Prostate gland (tissue), 2 donors: ENCODE measurements around the gene NCOR2. TPM values are rescaled to one million over a fixed set of nuclear protein-coding genes. Genes with fewer than 3 reads are reported as not detected.
A peak's percentile ranks its signal among the peaks of the same experiment; 100 is the strongest.

Experiments
- DNase-seq: peaks from one replicate; pipeline ENCODE4 v3.0.0-alpha.2; 2019; ENCODE audit warnings: low spot score
- H3K27ac ChIP-seq, 2 donors: fragments of 200-600 bp; sonication (generic); 2 replicates each; pipeline ENCODE4 v1.5.1; 2017 to 2019
- H3K27me3 ChIP-seq: fragments of 200-600 bp; sonication (generic); replicated peaks from 2 replicates; pipeline ENCODE4 v1.5.1; 2019; ENCODE audit not compliant: insufficient read depth
- H3K36me3 ChIP-seq, 2 donors: fragments of 200-600 bp; sonication (generic); 1 replicate in 1 of 2; 2 replicates in 1 of 2; pipeline versions ENCODE4 v1.5.1 to v1.8.1; 2017 to 2019
- H3K4me1 ChIP-seq: fragments of 200-600 bp; sonication (generic); replicated peaks from 2 replicates; pipeline ENCODE4 v1.5.1; 2019
- H3K4me3 ChIP-seq, 2 donors: fragments of 200-600 bp; sonication (generic); 2 replicates each; pipeline ENCODE4 v1.5.1; 2017 to 2019
- H3K9me3 ChIP-seq: fragments of 200-600 bp; sonication (generic); 2 replicates; pipeline ENCODE4 v1.5.1; 2017
- POLR2A ChIP-seq: fragments of 450-650 bp; IDR thresholded peaks from one replicate; pipeline ENCODE4 v1.6.1; 2016; ENCODE audit warnings: antibody characterized with exemption, mild to moderate bottlenecking
- POLR2AphosphoS5 ChIP-seq: sonication (generic); formaldehyde crosslinking; IDR thresholded peaks from one replicate; pipeline ENCODE4 v1.6.1; 2017; ENCODE audit warnings: antibody characterized with exemption
- WGBS: methylation state at CpG from one replicate; pipeline ENCODE4 v1.1.5; 2018; 5-methylcytosine and 5-hydroxymethylcytosine counted together
- intact Hi-C: fragments of 100-400 bp; cut with DNase I; formaldehyde crosslinking; loops from one replicate; pipeline ENCODE4 v1.14.2; 2022
- total RNA-seq, 2 donors: library from RNA; depleted of rRNA; stranded (reverse); fragments of >200 nt; gene quantifications; one replicate each; pipeline ENCODE4 v1.1.0, GENCODE V29; 2016
- TF ChIP-seq, protein P1 (sequence below), 4 experiments: fragments of 200-600 bp in 2 of 4; fragments of 450-650 bp in 2 of 4; sonication (generic) in 2 of 4; IDR thresholded peaks; 1 replicate in 3 of 4; 2 replicates in 1 of 4; pipeline ENCODE4 v1.5.1; 2016 to 2019; ENCODE audit warnings: antibody characterized with exemption in 4 of 4, mild to moderate bottlenecking in 2 of 4, moderate library complexity in 2 of 4

NCOR2 gene
- total RNA-seq, 2 donors from 2014 or later: 184 to 306 TPM

- peaks cover 33% of the 10 kb centered on the region for H3K4me1 ChIP-seq
- intact Hi-C loops: no loop called here
- H3K4me3 ChIP-seq: no peak overlapping the region
- no peaks in the 10 kb centered on the region for H3K27me3 ChIP-seq
- WGBS: 46% methylated on average over 10 of the region's 10 CpGs
- no peaks in the 10 kb centered on the region for H3K9me3 ChIP-seq
- TF ChIP-seq, protein P1, sequence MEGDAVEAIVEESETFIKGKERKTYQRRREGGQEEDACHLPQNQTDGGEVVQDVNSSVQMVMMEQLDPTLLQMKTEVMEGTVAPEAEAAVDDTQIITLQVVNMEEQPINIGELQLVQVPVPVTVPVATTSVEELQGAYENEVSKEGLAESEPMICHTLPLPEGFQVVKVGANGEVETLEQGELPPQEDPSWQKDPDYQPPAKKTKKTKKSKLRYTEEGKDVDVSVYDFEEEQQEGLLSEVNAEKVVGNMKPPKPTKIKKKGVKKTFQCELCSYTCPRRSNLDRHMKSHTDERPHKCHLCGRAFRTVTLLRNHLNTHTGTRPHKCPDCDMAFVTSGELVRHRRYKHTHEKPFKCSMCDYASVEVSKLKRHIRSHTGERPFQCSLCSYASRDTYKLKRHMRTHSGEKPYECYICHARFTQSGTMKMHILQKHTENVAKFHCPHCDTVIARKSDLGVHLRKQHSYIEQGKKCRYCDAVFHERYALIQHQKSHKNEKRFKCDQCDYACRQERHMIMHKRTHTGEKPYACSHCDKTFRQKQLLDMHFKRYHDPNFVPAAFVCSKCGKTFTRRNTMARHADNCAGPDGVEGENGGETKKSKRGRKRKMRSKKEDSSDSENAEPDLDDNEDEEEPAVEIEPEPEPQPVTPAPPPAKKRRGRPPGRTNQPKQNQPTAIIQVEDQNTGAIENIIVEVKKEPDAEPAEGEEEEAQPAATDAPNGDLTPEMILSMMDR (IDR thresholded peaks at IDR 0.05): no peak
- no peak for TF ChIP-seq POLR2AphosphoS5
- TF ChIP-seq POLR2A: no peak
- no peak for DNase-seq
- no peaks in the 10 kb centered on the region for H3K36me3 ChIP-seq
- H3K27ac ChIP-seq: peak overlapping the region; percentile 90 to 94
Observed at GRCh38 chr12:124520907-124521306, 46.5 kb downstream of the NCOR2 start.

GRCh38 chr12:124520265-124520701, 47.1 kb downstream of the NCOR2 start:
- peak overlapping the region; percentile 90 to 94 for H3K27ac ChIP-seq
- peaks cover 34% of the 10 kb centered on the region for H3K4me1 ChIP-seq
- intact Hi-C loops: no loop called here

DNA sequence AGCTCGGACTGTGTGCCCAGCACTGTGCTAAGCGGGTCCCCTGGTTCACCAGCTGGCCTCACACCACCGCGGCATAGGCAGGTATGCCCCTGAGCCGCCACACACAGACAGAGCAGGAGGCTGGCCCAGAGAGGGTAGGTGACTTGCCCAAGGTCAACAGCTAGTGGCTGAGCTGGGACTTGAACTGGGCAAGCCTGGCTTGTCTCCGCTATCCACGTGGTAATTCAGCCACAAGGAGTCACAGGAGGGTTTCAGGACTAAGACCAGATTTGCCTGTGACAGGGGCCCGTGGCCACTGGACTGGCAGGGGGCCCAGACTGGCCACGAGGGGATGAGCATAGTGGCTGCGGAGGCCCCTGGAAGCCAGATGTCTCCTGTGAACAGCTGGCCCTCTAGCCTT, 47.7 kb downstream of the NCOR2 start:
- WGBS: 31% methylated on average over 10 of the region's 10 CpGs
- TF ChIP-seq POLR2A: no peak
- TF ChIP-seq, protein P1 (IDR thresholded peaks at IDR 0.05): no peak
- TF ChIP-seq POLR2AphosphoS5: no peak
- no peak for DNase-seq
- H3K27ac ChIP-seq: peak overlapping the region; percentile 90 to 94
- peaks cover 34% of the 10 kb centered on the region for H3K4me1 ChIP-seq
- no peaks in the 10 kb centered on the region for H3K9me3 ChIP-seq
- no peaks in the 10 kb centered on the region for H3K36me3 ChIP-seq
- H3K4me3 ChIP-seq: no peak overlapping the region
- H3K27me3 ChIP-seq: no peaks in the 10 kb centered on the region
- intact Hi-C loops: loop anchor here (5.0 to 10.0 kb wide), 2 partner anchors 48 to 225 kb away; partner anchors contain the start of gene NCOR2

More at GRCh38 chr12:124520265-124520701, 47.1 kb downstream of the NCOR2 start:
- TF ChIP-seq POLR2A (peak; percentile 24), POLR2AphosphoS5 (peak; percentile 93)
- TF ChIP-seq, protein P1 (IDR thresholded peaks at IDR 0.05): no peak
- H3K36me3 ChIP-seq: no peaks in the 10 kb centered on the region
- 13% methylated on average over 14 of the region's 14 CpGs for WGBS
- H3K9me3 ChIP-seq: no peaks in the 10 kb centered on the region
- H3K27me3 ChIP-seq: no peaks in the 10 kb centered on the region
- peak; percentile 95 for DNase-seq
- no peak overlapping the region for H3K4me3 ChIP-seq

DNA sequence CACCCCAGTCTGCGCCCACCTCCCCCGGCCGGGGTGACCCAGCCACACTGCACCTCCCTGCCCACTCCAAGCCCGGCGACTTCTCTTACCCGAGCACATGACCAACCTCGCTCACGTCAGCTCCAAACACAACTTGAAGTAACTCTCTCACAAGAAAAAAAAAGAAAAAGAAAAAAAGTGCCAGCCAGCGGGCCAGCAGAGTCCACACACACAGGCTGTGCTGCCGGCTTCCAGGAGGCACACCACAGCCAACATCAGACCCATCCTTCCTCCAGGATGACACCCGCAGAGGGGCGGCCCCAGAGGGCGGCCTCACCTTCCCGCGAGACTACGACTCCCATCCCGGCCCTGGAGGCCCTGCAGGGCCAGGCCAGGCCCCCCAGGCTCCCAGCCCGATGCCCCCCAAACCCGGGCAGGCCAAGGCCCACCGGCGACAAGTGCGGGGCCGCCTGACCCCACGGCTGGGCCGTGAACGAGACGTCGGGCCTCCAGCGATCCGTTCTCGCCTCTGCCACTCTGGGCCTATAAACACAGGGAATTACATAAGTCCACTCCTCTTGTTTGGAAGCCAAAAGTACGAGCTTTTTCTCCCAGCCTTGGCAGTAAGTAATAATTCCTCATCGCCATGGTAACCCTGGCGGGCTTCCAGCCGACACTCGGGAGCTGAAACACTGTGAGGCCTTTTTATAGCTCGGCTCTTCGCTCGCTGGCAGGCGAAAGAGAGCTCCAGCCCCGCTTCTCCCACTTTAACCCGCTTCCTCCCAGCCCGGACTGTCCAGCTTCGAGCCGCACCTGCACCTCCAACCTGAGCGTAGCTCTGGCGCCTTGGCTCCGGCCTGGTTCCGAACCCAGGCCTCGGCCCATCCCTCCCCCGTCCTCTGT, 49.1 kb downstream of the NCOR2 start:
- no peaks in the 10 kb centered on the region for H3K9me3 ChIP-seq
- WGBS: 4% methylated on average over 49 of the region's 51 CpGs
- H3K27ac ChIP-seq: peak overlapping the region; percentile 90 to 94
- DNase-seq: peak; percentile 99
- TF ChIP-seq POLR2AphosphoS5 (peak; percentile 94), POLR2A (no peak)
- TF ChIP-seq, protein P1 (IDR thresholded peaks at IDR 0.05): no peak
- H3K4me3 ChIP-seq: peak overlapping the region; percentile 42 to 47
- H3K4me1 ChIP-seq: peaks cover 33% of the 10 kb centered on the region
- no peaks in the 10 kb centered on the region for H3K27me3 ChIP-seq
- H3K36me3 ChIP-seq: no peaks in the 10 kb centered on the region
- intact Hi-C loops: loop anchor here (5.0 to 10.0 kb wide), 2 partner anchors 49 to 227 kb away; partner anchors contain the start of gene NCOR2
